K562 (cell line): ENCODE data around the gene CABLES1. TPM values are rescaled to one million over a fixed set of nuclear protein-coding genes. Genes with fewer than 3 reads are reported as not detected.

ENCODE experiments used
- BCOR ChIP-seq: fragments of 450-650 bp; IDR thresholded peaks from 2 replicates; pipeline ENCODE4 v1.6.1; 2016
- BRD4 ChIP-seq: fragments of 200-600 bp; sonication (generic); IDR thresholded peaks from 2 replicates; pipeline ENCODE4 v1.6.1; 2017; ENCODE audit warnings: inconsistent platforms
- KDM1A ChIP-seq, 2 experiments: fragments of 450-650 bp; IDR thresholded peaks; 2 replicates each; pipeline ENCODE4 v1.6.1; 2016; ENCODE audit warnings: mild to moderate bottlenecking in 2 of 2
- MCM5 ChIP-seq: fragments of 450-650 bp; IDR thresholded peaks from 2 replicates; pipeline ENCODE4 v1.6.1; 2016; ENCODE audit warnings: low read depth
- NR2C1 ChIP-seq, 2 experiments: fragments of 450-650 bp; IDR thresholded peaks; 2 replicates each; pipeline ENCODE4 v1.6.1; 2017; ENCODE audit warnings: mild to moderate bottlenecking in 2 of 2, antibody characterized with exemption in 1 of 2, inconsistent platforms in 1 of 2, missing compliant biosample characterization in 1 of 2, missing genetic modification characterization in 1 of 2
- REST ChIP-seq, 2 experiments: fragments of 450-650 bp; formaldehyde crosslinking in 1 of 2; IDR thresholded peaks; 2 replicates each; pipeline versions ENCODE4 v1.4.0 to v1.6.1; 2014 to 2020; ENCODE audit warnings: mild to moderate bottlenecking in 2 of 2, borderline replicate concordance in 1 of 2, low read depth in 1 of 2
- SAFB2 ChIP-seq: fragments of 200-400 bp; formaldehyde crosslinking; IDR thresholded peaks from 2 replicates; pipeline ENCODE4 v1.6.1; 2018; ENCODE audit warnings: borderline replicate concordance, low read length, low read depth, moderate library complexity; ENCODE audit not compliant: severe bottlenecking
- SMARCA5 ChIP-seq: fragments of 450-650 bp; IDR thresholded peaks from 2 replicates; pipeline ENCODE4 v1.6.1; 2016
- ZFP30 ChIP-seq: fragments of 250-450 bp; sonication (Bioruptor Pico); IDR thresholded peaks from 2 replicates; pipeline ENCODE4 v1.8.0; 2022; ENCODE audit warnings: moderate library complexity, mild to moderate bottlenecking, inconsistent platforms, borderline replicate concordance
- ZNF449 ChIP-seq: fragments of 250-450 bp; sonication (Bioruptor Pico); IDR thresholded peaks from 2 replicates; pipeline ENCODE4 v1.8.0; 2022; ENCODE audit warnings: moderate library complexity, mild to moderate bottlenecking, inconsistent platforms
- ZNF511 ChIP-seq: sonication (generic); formaldehyde crosslinking; IDR thresholded peaks from 2 replicates; pipeline ENCODE4 v1.8.0; 2022; ENCODE audit warnings: mild to moderate bottlenecking, missing genetic modification reagents
- polyA plus RNA-seq, 8 experiments: library from polyadenylated mRNA; depleted of rRNA in 4 of 8; stranded (reverse) in 5 of 8; unstranded in 3 of 8; fragments of >200 nt; fragmentation: Nextera tagmentation in 2 of 8; fragmentation: Illumina TruSeq in 1 of 8; extraction: Ambion mirVana in 2 of 8; extraction: Trizol in 1 of 8; gene quantifications; 2 replicates each; pipeline versions ENCODE4 v1.2.1 to v1.2.3, GENCODE V29; 2011 to 2014; ENCODE audit warnings: inconsistent platforms in 1 of 8, missing spikeins in 1 of 8
- total RNA-seq, 7 experiments: library from RNA; depleted of rRNA in 6 of 7; stranded (reverse); fragments of >200 nt in 6 of 7; fragmentation: Illumina TruSeq in 2 of 7; extraction: Trizol in 2 of 7; gene quantifications; 2 replicates each; pipeline versions ENCODE4 v1.2.1 to v1.2.3, GENCODE V29; 2011 to 2021; ENCODE audit warnings: low replicate concordance in 1 of 7
- TF ChIP-seq, protein P1 (sequence below): sonication (generic); formaldehyde crosslinking; IDR thresholded peaks from 2 replicates; pipeline ENCODE4 v1.4.0; 2020; ENCODE audit warnings: mild to moderate bottlenecking, missing genetic modification reagents
- TF ChIP-seq, protein P2 (sequence below): sonication (generic); formaldehyde crosslinking; IDR thresholded peaks from 2 replicates; pipeline ENCODE4 v1.8.1; 2023; ENCODE audit warnings: mild to moderate bottlenecking, missing genetic modification reagents, moderate library complexity

Gene CABLES1
- total and polyA plus RNA-seq, 9 of the 15 experiments (the other 6 are each of a cell fraction or from before 2014, with no cell fraction given) = 0.04 to 0.10 (median 0.06) TPM; not detected in 3

- TF ChIP-seq REST (IDR thresholded peaks at IDR 0.05; ENCODE audit: borderline replicate concordance) = no peak
- TF ChIP-seq REST (CRISPR knock-in tag; IDR thresholded peaks at IDR 0.05; ENCODE audit: low read depth) = no peak
- TF ChIP-seq, protein P1, sequence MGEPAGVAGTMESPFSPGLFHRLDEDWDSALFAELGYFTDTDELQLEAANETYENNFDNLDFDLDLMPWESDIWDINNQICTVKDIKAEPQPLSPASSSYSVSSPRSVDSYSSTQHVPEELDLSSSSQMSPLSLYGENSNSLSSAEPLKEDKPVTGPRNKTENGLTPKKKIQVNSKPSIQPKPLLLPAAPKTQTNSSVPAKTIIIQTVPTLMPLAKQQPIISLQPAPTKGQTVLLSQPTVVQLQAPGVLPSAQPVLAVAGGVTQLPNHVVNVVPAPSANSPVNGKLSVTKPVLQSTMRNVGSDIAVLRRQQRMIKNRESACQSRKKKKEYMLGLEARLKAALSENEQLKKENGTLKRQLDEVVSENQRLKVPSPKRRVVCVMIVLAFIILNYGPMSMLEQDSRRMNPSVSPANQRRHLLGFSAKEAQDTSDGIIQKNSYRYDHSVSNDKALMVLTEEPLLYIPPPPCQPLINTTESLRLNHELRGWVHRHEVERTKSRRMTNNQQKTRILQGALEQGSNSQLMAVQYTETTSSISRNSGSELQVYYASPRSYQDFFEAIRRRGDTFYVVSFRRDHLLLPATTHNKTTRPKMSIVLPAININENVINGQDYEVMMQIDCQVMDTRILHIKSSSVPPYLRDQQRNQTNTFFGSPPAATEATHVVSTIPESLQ (CRISPR knock-in tag) = no peak
- peak; percentile 58 for TF ChIP-seq BCOR
- TF ChIP-seq, protein P2, sequence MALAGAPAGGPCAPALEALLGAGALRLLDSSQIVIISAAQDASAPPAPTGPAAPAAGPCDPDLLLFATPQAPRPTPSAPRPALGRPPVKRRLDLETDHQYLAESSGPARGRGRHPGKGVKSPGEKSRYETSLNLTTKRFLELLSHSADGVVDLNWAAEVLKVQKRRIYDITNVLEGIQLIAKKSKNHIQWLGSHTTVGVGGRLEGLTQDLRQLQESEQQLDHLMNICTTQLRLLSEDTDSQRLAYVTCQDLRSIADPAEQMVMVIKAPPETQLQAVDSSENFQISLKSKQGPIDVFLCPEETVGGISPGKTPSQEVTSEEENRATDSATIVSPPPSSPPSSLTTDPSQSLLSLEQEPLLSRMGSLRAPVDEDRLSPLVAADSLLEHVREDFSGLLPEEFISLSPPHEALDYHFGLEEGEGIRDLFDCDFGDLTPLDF (CRISPR knock-in tag) = no peak
- no peak for TF ChIP-seq ZNF449 (CRISPR knock-in tag)
- no peak for TF ChIP-seq BRD4
- no peak for TF ChIP-seq ZNF511 (CRISPR knock-in tag)
- peak; percentile 40; the same call in 1 of the 2 replicates for TF ChIP-seq SMARCA5
- no peak for TF ChIP-seq MCM5
- 0 out of 4 replicates have a peak, but pooled peaks of 1 of the 2 experiments have one; percentile 8 for TF ChIP-seq KDM1A (IDR thresholded peaks at IDR 0.05)
- no peak for TF ChIP-seq ZFP30
- no peak for TF ChIP-seq NR2C1 (IDR thresholded peaks at IDR 0.05)
- TF ChIP-seq NR2C1 (tag; IDR thresholded peaks at IDR 0.05) = no peak
- TF ChIP-seq SAFB2 = no peak
Measured at GRCh38 chr18:23162473-23162872, 27.2 kb downstream of the CABLES1 start (continued).
